HG03175 (cell line): ENCODE data around the gene CENPN.
A peak's percentile ranks its signal among the peaks of the same experiment; 100 is the strongest.

Source experiments
- ATAC-seq: cut with Tn5 transposase; IDR thresholded peaks from one replicate; pipeline ENCODE4 v1.9.1; 2021; ENCODE audit warnings: mild to moderate bottlenecking, moderate library complexity; ENCODE audit not compliant: unreplicated experiment

Gene CENPN

GRCh38 chr16:81077076-81077940, 70.3 kb downstream of the CENPN start, which contains the start of gene C16orf46:
TSS of gene C16orf46 (minus strand) at chr16:81077238. CDS start at chr16:81063955, 13,283 bp downstream.
- peak; percentile 97 for ATAC-seq

- no peak for ATAC-seq
These were observed 73.2 kb downstream of the CENPN start for GRCh38 chr16:81080233-81080632.

- ATAC-seq: no peak
These were observed 74.0 kb downstream of the CENPN start for GRCh38 chr16:81081014-81081413.
